Fibroblast of lung (primary cell): ENCODE measurements around the gene LYPD1. TPM values are rescaled to one million over a fixed set of nuclear protein-coding genes. Genes with fewer than 3 reads are reported as not detected.

ENCODE experiments used
- DNase-seq, 2 donors: peaks; one replicate each; pipeline versions ENCODE4 v3.0.0 to v3.0.0-alpha.2; 2010; ENCODE audit warnings: low read depth in 2 of 2
- H2AFZ ChIP-seq: 2 replicates; pipeline ENCODE4 v1.5.1; 2012; ENCODE audit warnings: low read length, control low read depth, inconsistent platforms
- H3K27ac ChIP-seq: 2 replicates; pipeline ENCODE4 v1.5.1; 2011; ENCODE audit warnings: low read length, control low read depth; ENCODE audit not compliant: insufficient read depth
- H3K27me3 ChIP-seq: 2 replicates; pipeline ENCODE4 v1.5.1; 2011; ENCODE audit warnings: mild to moderate bottlenecking, low read length; ENCODE audit not compliant: control insufficient read depth, insufficient read depth
- H3K36me3 ChIP-seq: 2 replicates; pipeline ENCODE4 v1.5.1; 2011; ENCODE audit warnings: low read length; ENCODE audit not compliant: control insufficient read depth, insufficient read depth
- H3K4me1 ChIP-seq: 2 replicates; pipeline ENCODE4 v1.5.1; 2011; ENCODE audit warnings: low read length; ENCODE audit not compliant: control insufficient read depth, insufficient read depth; ENCODE audit errors: extremely low read depth
- H3K4me2 ChIP-seq: 2 replicates; pipeline ENCODE4 v1.5.1; 2011; ENCODE audit warnings: low read length, control low read depth; ENCODE audit not compliant: insufficient read depth; ENCODE audit errors: extremely low read depth
- H3K4me3 ChIP-seq, 4 experiments: fragments of 200-600 bp in 1 of 4; sonication (generic) in 1 of 4; replicated peaks in 1 of 4; 2 replicates each; pipeline ENCODE4 v1.5.1; 2011 to 2016; ENCODE audit warnings: low read length in 4 of 4, low read depth in 3 of 4, mild to moderate bottlenecking in 3 of 4, control low read depth in 2 of 4, inconsistent platforms in 1 of 4, mixed read lengths in 1 of 4; ENCODE audit not compliant: insufficient read depth in 1 of 4; ENCODE audit errors: control extremely low read depth in 1 of 4
- H3K79me2 ChIP-seq: 2 replicates; pipeline ENCODE4 v1.5.1; 2012; ENCODE audit warnings: mild to moderate bottlenecking, low read length, inconsistent platforms; ENCODE audit not compliant: control insufficient read depth, insufficient read depth
- H3K9ac ChIP-seq: 2 replicates; pipeline ENCODE4 v1.5.1; 2011; ENCODE audit warnings: mild to moderate bottlenecking, low read length, control low read depth; ENCODE audit not compliant: insufficient read depth
- H3K9me3 ChIP-seq: 2 replicates; pipeline ENCODE4 v1.5.1; 2012; ENCODE audit warnings: low read depth, low read length; ENCODE audit not compliant: control insufficient read depth, insufficient read depth
- H4K20me1 ChIP-seq: 2 replicates; pipeline ENCODE4 v1.5.1; 2011; ENCODE audit warnings: low read length; ENCODE audit not compliant: control insufficient read depth, insufficient read depth; ENCODE audit errors: extremely low read depth
- EZH2 ChIP-seq: IDR thresholded peaks from 2 replicates; pipeline ENCODE4 v1.5.1; 2012; ENCODE audit warnings: low read length, control low read depth, mild to moderate bottlenecking; ENCODE audit errors: missing control alignments
- polyA plus RNA-seq, 2 donors: library from polyadenylated mRNA; depleted of rRNA in 1 of 2; stranded (reverse) in 1 of 2; unstranded in 1 of 2; fragments of >200 nt; gene quantifications; 2 replicates each; pipeline ENCODE4 v1.2.1, GENCODE V29; 2011 to 2012; ENCODE audit warnings: missing spikeins in 1 of 2
- total RNA-seq: library from RNA; depleted of rRNA; stranded (reverse); fragments of >200 nt; gene quantifications from 2 replicates; pipeline ENCODE4 v1.2.1, GENCODE V29; 2014
- TF ChIP-seq, protein P1 (sequence below), 2 donors: IDR thresholded peaks in 1 of 2; conservative IDR thresholded peaks in 1 of 2; 1 replicate in 1 of 2; 2 replicates in 1 of 2; pipeline ENCODE4 v1.5.1; 2011 to 2012; ENCODE audit warnings: low read length in 2 of 2, control low read depth in 1 of 2, inconsistent platforms in 1 of 2, low read depth in 1 of 2, mild to moderate bottlenecking in 1 of 2

Gene LYPD1
- total and polyA plus RNA-seq, 2 donors (not counting 1 experiment from before 2014, with no cell fraction given): 0.17 to 4.3 TPM

GRCh38 chr2:132608311-132608710, 61.7 kb downstream of the LYPD1 start:
- H3K79me2 ChIP-seq: no peaks in the 10 kb centered on the region
- no peak overlapping the region for H3K27ac ChIP-seq
- no peak overlapping the region for H3K4me2 ChIP-seq
- no peak overlapping the region for H3K9ac ChIP-seq
- H3K36me3 ChIP-seq: no peaks in the 10 kb centered on the region
- no peaks in the 10 kb centered on the region for H3K9me3 ChIP-seq
- H3K27me3 ChIP-seq: no peaks in the 10 kb centered on the region
- DNase-seq: no peak
- H3K4me3 ChIP-seq: no peak overlapping the region
- H4K20me1 ChIP-seq: no peaks in the 10 kb centered on the region
- H3K4me1 ChIP-seq: no peaks in the 10 kb centered on the region
- no peak for TF ChIP-seq EZH2
- TF ChIP-seq, protein P1, sequence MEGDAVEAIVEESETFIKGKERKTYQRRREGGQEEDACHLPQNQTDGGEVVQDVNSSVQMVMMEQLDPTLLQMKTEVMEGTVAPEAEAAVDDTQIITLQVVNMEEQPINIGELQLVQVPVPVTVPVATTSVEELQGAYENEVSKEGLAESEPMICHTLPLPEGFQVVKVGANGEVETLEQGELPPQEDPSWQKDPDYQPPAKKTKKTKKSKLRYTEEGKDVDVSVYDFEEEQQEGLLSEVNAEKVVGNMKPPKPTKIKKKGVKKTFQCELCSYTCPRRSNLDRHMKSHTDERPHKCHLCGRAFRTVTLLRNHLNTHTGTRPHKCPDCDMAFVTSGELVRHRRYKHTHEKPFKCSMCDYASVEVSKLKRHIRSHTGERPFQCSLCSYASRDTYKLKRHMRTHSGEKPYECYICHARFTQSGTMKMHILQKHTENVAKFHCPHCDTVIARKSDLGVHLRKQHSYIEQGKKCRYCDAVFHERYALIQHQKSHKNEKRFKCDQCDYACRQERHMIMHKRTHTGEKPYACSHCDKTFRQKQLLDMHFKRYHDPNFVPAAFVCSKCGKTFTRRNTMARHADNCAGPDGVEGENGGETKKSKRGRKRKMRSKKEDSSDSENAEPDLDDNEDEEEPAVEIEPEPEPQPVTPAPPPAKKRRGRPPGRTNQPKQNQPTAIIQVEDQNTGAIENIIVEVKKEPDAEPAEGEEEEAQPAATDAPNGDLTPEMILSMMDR (conservative IDR thresholded peaks at IDR 0.05 in 1 of 2, IDR thresholded peaks at IDR 0.05 in 1 of 2; ENCODE audit: low read depth in 1 of 2, low read length in 2 of 2): no peak
- H2AFZ ChIP-seq: no peak overlapping the region

DNA sequence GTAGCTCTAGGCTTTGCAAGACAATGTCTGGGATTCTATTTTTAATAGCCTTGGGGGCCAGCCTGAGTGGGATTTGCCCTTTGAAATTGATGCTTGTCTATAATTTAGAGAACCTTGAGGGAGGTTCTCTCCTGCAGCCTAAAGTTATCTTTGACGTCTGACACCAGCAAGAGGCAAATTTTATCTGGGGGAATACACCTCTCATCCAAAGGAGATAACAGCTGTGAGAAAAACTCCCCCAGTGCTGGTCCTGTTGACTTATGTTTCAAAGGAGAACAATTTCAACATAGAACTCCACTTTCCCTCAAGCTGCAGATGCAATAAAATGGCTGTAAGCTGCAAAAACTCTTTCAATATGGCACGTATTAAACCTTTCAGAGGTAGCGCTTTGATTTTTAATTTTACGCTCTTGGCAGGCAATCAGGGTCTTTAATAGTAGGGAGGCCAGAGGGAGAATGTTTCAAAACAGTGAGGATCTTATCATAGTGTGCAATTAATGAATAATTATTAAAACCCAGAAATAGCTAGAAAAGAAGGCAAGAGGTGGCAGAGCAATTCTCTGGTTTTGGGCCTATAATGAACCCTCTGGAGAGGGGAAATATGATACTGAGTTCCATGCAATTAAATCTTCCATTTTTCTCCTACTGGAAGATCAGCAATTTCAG, 62.4 kb downstream of the LYPD1 start:
- TF ChIP-seq, protein P1 (conservative IDR thresholded peaks at IDR 0.05 in 1 of 2, IDR thresholded peaks at IDR 0.05 in 1 of 2; ENCODE audit: low read depth in 1 of 2, low read length in 2 of 2): no peak
- TF ChIP-seq EZH2: no peak
- Histone ChIP-seq H3K9me3 (no peaks in the 10 kb centered on the region), H4K20me1 (no peaks in the 10 kb centered on the region), H3K36me3 (no peaks in the 10 kb centered on the region), H3K27ac (no peak overlapping the region), H3K27me3 (no peaks in the 10 kb centered on the region), H3K4me3 (no peak overlapping the region), H3K9ac (no peak overlapping the region), H3K79me2 (no peaks in the 10 kb centered on the region), H3K4me1 (no peaks in the 10 kb centered on the region), H2AFZ (no peak overlapping the region), H3K4me2 (no peak overlapping the region)
- no peak for DNase-seq

- H3K79me2 ChIP-seq: no peaks in the 10 kb centered on the region
- no peaks in the 10 kb centered on the region for H3K27me3 ChIP-seq
- TF ChIP-seq, protein P1 (conservative IDR thresholded peaks at IDR 0.05 in 1 of 2, IDR thresholded peaks at IDR 0.05 in 1 of 2; ENCODE audit: low read depth in 1 of 2, low read length in 2 of 2): no peak
- no peak for TF ChIP-seq EZH2
- no peak overlapping the region for H2AFZ ChIP-seq
- no peak overlapping the region for H3K27ac ChIP-seq
- H3K9ac ChIP-seq: no peak overlapping the region
- DNase-seq: no peak
- H4K20me1 ChIP-seq: no peaks in the 10 kb centered on the region
- no peaks in the 10 kb centered on the region for H3K4me1 ChIP-seq
- no peak overlapping the region for H3K4me2 ChIP-seq
- H3K9me3 ChIP-seq: no peaks in the 10 kb centered on the region
- H3K36me3 ChIP-seq: no peaks in the 10 kb centered on the region
- H3K4me3 ChIP-seq: no peak overlapping the region
These were observed 63.4 kb downstream of the LYPD1 start for GRCh38 chr2:132606649-132607048.
